K562 (cell line): ENCODE measurements around the gene RALY. TPM values are rescaled to one million over a fixed set of nuclear protein-coding genes. Genes with fewer than 3 reads are reported as not detected.
A peak's percentile ranks its signal among the peaks of the same experiment; 100 is the strongest.

Source experiments
- ATAC-seq: fragments of 200-7000 bp; cut with Tn5 transposase; 3 replicates; pipeline ENCODE4 v1.9.1; 2020; ENCODE audit warnings: moderate library complexity
- BruUV-seq: library from RNA; stranded (reverse); fragments of 400-500 nt; replicated peaks from 2 replicates; lab custom pipeline; 2021; lab: Mats Ljungman, UMichigan
- CTCF ChIA-PET: fragments of 300-600 bp; formaldehyde crosslinking; extraction: SDS; loops from one replicate; lab custom pipeline; 2021; ENCODE audit warnings: low intra/inter-chr PET ratio; lab: Yijun Ruan, JAX
- POLR2A ChIA-PET: fragments of 300-600, 350-650 bp; sonication (Branson Sonifier 250); formaldehyde crosslinking; extraction: SDS; loops from one replicate; lab custom pipeline; 2021; ENCODE audit warnings: antibody characterized with exemption, inconsistent platforms; lab: Yijun Ruan, JAX
- DNase-seq, 4 experiments: peaks; one replicate each; pipeline versions ENCODE4 v3.0.0 to v3.0.0-alpha.2; 2011 to 2018; ENCODE audit warnings: low spot score in 3 of 4, mixed read lengths in 3 of 4; ENCODE audit errors: extremely low read depth in 1 of 4
- FAIRE-seq: peaks from 2 replicates; lab custom pipeline; 2011; peaks lifted over from hg19 to GRCh38; lab: Jason Lieb, UNC
- H2AFZ ChIP-seq: 2 replicates; pipeline ENCODE4 v1.6.0; 2011; ENCODE audit warnings: low read depth, low read length, control low read depth, inconsistent platforms
- H3K27ac ChIP-seq: fragments of 200-600 bp; 3 replicates; pipeline ENCODE4 v1.8.0; 2011; ENCODE audit warnings: low read depth, mild to moderate bottlenecking, control low read depth, inconsistent platforms, low read length, moderate library complexity, mixed read lengths; ENCODE audit errors: extremely low read depth
- H3K27me3 ChIP-seq, 2 experiments: fragments of 300-600 bp in 1 of 2; 2 replicates in 1 of 2; 3 replicates in 1 of 2; pipeline versions ENCODE4 v1.6.0 to v1.8.0; 2011; ENCODE audit warnings: inconsistent platforms in 2 of 2, low read length in 2 of 2, mild to moderate bottlenecking in 1 of 2, mixed read lengths in 1 of 2, moderate library complexity in 1 of 2; ENCODE audit not compliant: control insufficient read depth in 2 of 2, insufficient read depth in 2 of 2
- H3K36me3 ChIP-seq: fragments of 300-600 bp; 3 replicates; pipeline ENCODE4 v1.8.0; 2011; ENCODE audit warnings: mild to moderate bottlenecking, low read length, inconsistent platforms; ENCODE audit not compliant: control insufficient read depth, insufficient read depth
- H3K4me1 ChIP-seq, 2 experiments: fragments of 200-600 bp in 1 of 2; replicated peaks in 1 of 2; 2 replicates in 1 of 2; 3 replicates in 1 of 2; pipeline versions ENCODE4 v1.5.1 to v1.8.0; 2011; ENCODE audit warnings: inconsistent platforms in 2 of 2, low read length in 2 of 2, mild to moderate bottlenecking in 1 of 2, mixed read lengths in 1 of 2, moderate library complexity in 1 of 2; ENCODE audit not compliant: control insufficient read depth in 2 of 2, insufficient read depth in 2 of 2
- H3K4me2 ChIP-seq: 2 replicates; pipeline ENCODE4 v1.6.1; 2011; ENCODE audit warnings: low read length, control low read depth, inconsistent platforms, mixed read lengths; ENCODE audit not compliant: insufficient read depth
- H3K4me3 ChIP-seq: fragments of 200-600 bp; sonication (generic), shearing (Covaris generic); 2 replicates; pipeline ENCODE4 v1.5.1; 2016; ENCODE audit warnings: control low read depth, inconsistent platforms
- H3K79me2 ChIP-seq: fragments of 200-600 bp; 3 replicates; pipeline ENCODE4 v1.8.0; 2011; ENCODE audit warnings: low read length, inconsistent platforms; ENCODE audit not compliant: control insufficient read depth, insufficient read depth
- H3K9ac ChIP-seq, 2 experiments: 2 replicates each; pipeline versions ENCODE4 v1.6.0 to v1.6.1; 2011; ENCODE audit warnings: low read depth in 2 of 2, low read length in 2 of 2, control low read depth in 1 of 2, inconsistent platforms in 1 of 2, mild to moderate bottlenecking in 1 of 2, mixed read lengths in 1 of 2; ENCODE audit not compliant: insufficient read depth in 1 of 2
- H3K9me1 ChIP-seq: one replicate; pipeline ENCODE4 v1.6.0; 2011; ENCODE audit warnings: inconsistent platforms, mild to moderate bottlenecking, low read length, moderate library complexity; ENCODE audit not compliant: control insufficient read depth, insufficient read depth
- H3K9me3 ChIP-seq: replicated peaks from 2 replicates; pipeline ENCODE4 v1.5.1; 2011; ENCODE audit warnings: low read depth, low read length, inconsistent platforms; ENCODE audit not compliant: control insufficient read depth, insufficient read depth
- H4K20me1 ChIP-seq: replicated peaks from 2 replicates; pipeline ENCODE4 v1.6.1; 2011; ENCODE audit warnings: low read length, inconsistent platforms, mixed read lengths; ENCODE audit not compliant: control insufficient read depth, insufficient read depth
- ADNP ChIP-seq: fragments of 200-800 bp; sonication (Bioruptor generic); IDR thresholded peaks from 2 replicates; pipeline ENCODE4 v1.6.1; 2016; ENCODE audit warnings: missing genetic modification characterization, missing compliant biosample characterization
- TFE3 ChIP-seq: fragments of 450-650 bp; formaldehyde crosslinking; IDR thresholded peaks from 2 replicates; pipeline ENCODE4 v1.4.0; 2020; ENCODE audit warnings: mild to moderate bottlenecking, mixed read lengths
- WGBS: fragments of 100-300 bp; shearing (Covaris generic); methylation state at CpG from one replicate; pipeline ENCODE4 v1.1.6; 2016; ENCODE audit warnings: low coverage, mixed read lengths; ENCODE audit not compliant: insufficient coverage; ENCODE audit errors: missing lambda C conversion rate; 5-methylcytosine and 5-hydroxymethylcytosine counted together
- in situ Hi-C: fragments of 300-500 bp; cut with MboI; formaldehyde crosslinking; loops from 4 replicates; pipeline ENCODE4 v1.15.0; 2018; ENCODE audit warnings: inconsistent platforms, mixed read lengths
- intact Hi-C: fragments of 100-400 bp; cut with micrococcal nuclease; formaldehyde crosslinking; loops from 2 replicates; pipeline ENCODE4 v1.14.2; 2022
- polyA plus RNA-seq, 8 experiments: library from polyadenylated mRNA; depleted of rRNA in 4 of 8; stranded (reverse) in 5 of 8; unstranded in 3 of 8; fragments of >200 nt; fragmentation: Nextera tagmentation in 2 of 8; fragmentation: Illumina TruSeq in 1 of 8; extraction: Ambion mirVana in 2 of 8; extraction: Trizol in 1 of 8; gene quantifications; 2 replicates each; pipeline versions ENCODE4 v1.2.1 to v1.2.3, GENCODE V29; 2011 to 2014; ENCODE audit warnings: inconsistent platforms in 1 of 8, missing spikeins in 1 of 8
- total RNA-seq, 7 experiments: library from RNA; depleted of rRNA in 6 of 7; stranded (reverse); fragments of >200 nt in 6 of 7; fragmentation: Illumina TruSeq in 2 of 7; extraction: Trizol in 2 of 7; gene quantifications; 2 replicates each; pipeline versions ENCODE4 v1.2.1 to v1.2.3, GENCODE V29; 2011 to 2021; ENCODE audit warnings: low replicate concordance in 1 of 7

The RALY gene
- total and polyA plus RNA-seq, 9 of the 15 experiments (the other 6 are each of a cell fraction or from before 2014, with no cell fraction given) = 0.80 to 207 (median 128) TPM

GRCh38 chr20:34065260-34065659 lies 71.5 kb downstream of the RALY start:
- no peak overlapping the region for H3K27ac ChIP-seq
- in situ Hi-C loops (loop anchor here (5.0 kb wide), 1 partner anchor 113 kb away; no protein-coding TSS in a partner anchor), intact Hi-C loops (loop anchor here (10.0 kb wide), 1 partner anchor 270 kb away; no protein-coding TSS in a partner anchor)
- peaks cover 45% of the 10 kb centered on the region; the same call in 2 of the 3 replicates for H3K79me2 ChIP-seq
- H3K27me3 ChIP-seq = no peaks in the 10 kb centered on the region
- no peaks in the 10 kb centered on the region for H3K9me3 ChIP-seq
- no peak overlapping the region for H3K4me2 ChIP-seq
- no peak overlapping the region for H2AFZ ChIP-seq
- DNase-seq = no peak
- peaks cover 37% of the 10 kb centered on the region for H3K36me3 ChIP-seq
- no peak overlapping the region for H3K4me3 ChIP-seq
- POLR2A ChIA-PET = interaction anchor here (0.7 kb wide), 1 partner anchor 12 kb away, joined by 5 read pairs; no protein-coding TSS in a partner anchor
- H3K9me1 ChIP-seq = peaks cover 10% of the 10 kb centered on the region
- TF ChIP-seq TFE3 (CRISPR knock-in tag) = peak; percentile 84
- TF ChIP-seq ADNP (tag) = no peak
- TF ChIP-seq, all 486 proteins: peak for 1
- 94% methylated on average over 2 of the region's 2 CpGs for WGBS
- CTCF ChIA-PET = no interaction called here
- Histone ChIP-seq H3K4me1 (peaks cover 5 to 35% of the 10 kb centered on the region in 2 experiments; a peak in 3 of 5 replicates), H4K20me1 (peaks cover 23% of the 10 kb centered on the region), H3K9ac (no peak overlapping the region)
- FAIRE-seq (no peak), ATAC-seq (no peak)
- BruUV-seq = no TSS peak
